SK-N-SH (cell line): Measurements from ENCODE around the gene SEPHS2. TPM values are rescaled to one million over a fixed set of nuclear protein-coding genes. Genes with fewer than 3 reads are reported as not detected.
A peak's percentile ranks its signal among the peaks of the same experiment; 100 is the strongest.

Experiments
- CTCF ChIA-PET: fragments of 300-600, 350-600 bp; formaldehyde crosslinking; extraction: SDS; loops from one replicate; lab custom pipeline; 2021; lab: Yijun Ruan, JAX
- POLR2A ChIA-PET: fragments of 350-600 bp; sonication (Branson Sonifier 250); formaldehyde crosslinking; extraction: SDS; loops from one replicate; lab custom pipeline; 2020; ENCODE audit warnings: antibody characterized with exemption, inconsistent platforms; lab: Yijun Ruan, JAX
- DNase-seq: peaks from one replicate; pipeline ENCODE4 v3.0.0; 2012
- H2AFZ ChIP-seq: fragments of 200-600 bp; sonication (generic); 2 replicates; pipeline ENCODE4 v1.8.1; 2016; ENCODE audit warnings: antibody characterized with exemption, mild to moderate bottlenecking, low read depth
- H3F3A ChIP-seq: fragments of 200-600 bp; sonication (generic); replicated peaks from 2 replicates; pipeline ENCODE3; 2016; ENCODE audit warnings: antibody characterized with exemption, mild to moderate bottlenecking; ENCODE audit not compliant: insufficient read depth
- H3K27ac ChIP-seq, 2 experiments: fragments of 200-500 bp in 1 of 2; fragments of 200-600 bp in 1 of 2; sonication (Bioruptor generic) in 1 of 2; sonication (generic), shearing (Covaris generic) in 1 of 2; 2 replicates each; pipeline versions ENCODE4 v1.5.1 to v1.6.1; 2014 to 2016; ENCODE audit warnings: low read depth in 2 of 2, inconsistent platforms in 1 of 2, low read length in 1 of 2, mild to moderate bottlenecking in 1 of 2, mixed read lengths in 1 of 2
- H3K27me3 ChIP-seq: fragments of 200-600 bp; sonication (generic), shearing (Covaris generic); 2 replicates; pipeline ENCODE4 v1.6.1; 2016; ENCODE audit warnings: mixed run types; ENCODE audit not compliant: insufficient read depth
- H3K36me3 ChIP-seq, 2 experiments: fragments of 200-500 bp in 1 of 2; fragments of 200-600 bp in 1 of 2; sonication (Bioruptor generic) in 1 of 2; sonication (generic) in 1 of 2; replicated peaks in 1 of 2; 2 replicates each; pipeline versions ENCODE3 to v1.5.1; 2014 to 2016; ENCODE audit warnings: low read length in 1 of 2, mild to moderate bottlenecking in 1 of 2; ENCODE audit not compliant: insufficient read depth in 2 of 2, control insufficient read depth in 1 of 2
- H3K4me1 ChIP-seq, 2 experiments: fragments of 200-500 bp in 1 of 2; fragments of 200-600 bp in 1 of 2; sonication (Bioruptor generic) in 1 of 2; sonication (generic), shearing (Covaris generic) in 1 of 2; 2 replicates each; pipeline versions ENCODE4 v1.5.1 to v1.6.1; 2014 to 2016; ENCODE audit warnings: low read depth in 1 of 2, low read length in 1 of 2, mixed run types in 1 of 2; ENCODE audit not compliant: insufficient read depth in 2 of 2, control insufficient read depth in 1 of 2
- H3K4me2 ChIP-seq: fragments of 200-600 bp; sonication (generic), shearing (Covaris generic); 2 replicates; pipeline ENCODE4 v1.6.1; 2017; ENCODE audit warnings: mixed run types
- H3K4me3 ChIP-seq, 2 experiments: fragments of 200-500 bp in 1 of 2; fragments of 200-600 bp in 1 of 2; sonication (Bioruptor generic) in 1 of 2; sonication (generic), shearing (Covaris generic) in 1 of 2; 2 replicates each; pipeline versions ENCODE4 v1.5.1 to v1.8.1; 2014 to 2016; ENCODE audit warnings: low read depth in 2 of 2, inconsistent platforms in 1 of 2, low read length in 1 of 2, mild to moderate bottlenecking in 1 of 2, mixed read lengths in 1 of 2, moderate library complexity in 1 of 2
- H3K79me2 ChIP-seq: fragments of 200-600 bp; sonication (generic); 2 replicates; pipeline ENCODE4 v1.8.1; 2017; ENCODE audit warnings: mild to moderate bottlenecking; ENCODE audit not compliant: insufficient read depth
- H3K9ac ChIP-seq: fragments of 200-600 bp; sonication (generic); 2 replicates; pipeline ENCODE4 v1.6.1; 2017; ENCODE audit warnings: mixed run types
- H3K9me2 ChIP-seq: fragments of 200-600 bp; sonication (generic); 2 replicates; pipeline ENCODE4 v1.6.1; 2017; ENCODE audit warnings: mixed run types
- H3K9me3 ChIP-seq: fragments of 200-600 bp; sonication (generic); 2 replicates; pipeline ENCODE4 v1.6.1; 2017; ENCODE audit warnings: mixed run types, mild to moderate bottlenecking, moderate library complexity
- H4K20me1 ChIP-seq: fragments of 200-600 bp; sonication (generic); 2 replicates; pipeline ENCODE4 v1.6.1; 2017; ENCODE audit warnings: mild to moderate bottlenecking, mixed run types; ENCODE audit not compliant: insufficient read depth
- CHD2 ChIP-seq: fragments of 150-350 bp; IDR thresholded peaks from 2 replicates; pipeline ENCODE4 v1.6.1; 2018; ENCODE audit warnings: low read length; ENCODE audit not compliant: partially characterized antibody
- ELF1 ChIP-seq: IDR thresholded peaks from 2 replicates; pipeline ENCODE4 v1.4.0; 2012
- FOSL2 ChIP-seq: IDR thresholded peaks from 2 replicates; pipeline ENCODE4 v1.4.0; 2012; ENCODE audit warnings: low read depth, mild to moderate bottlenecking, moderate library complexity, borderline replicate concordance
- FOXM1 ChIP-seq: IDR thresholded peaks from 2 replicates; pipeline ENCODE4 v1.4.0; 2012; ENCODE audit warnings: low read depth, mild to moderate bottlenecking
- MEF2A ChIP-seq: IDR thresholded peaks from 2 replicates; pipeline ENCODE4 v1.4.0; 2012; ENCODE audit warnings: low read depth, borderline replicate concordance
- MXI1 ChIP-seq: IDR thresholded peaks from 2 replicates; pipeline ENCODE4 v1.6.1; 2012; ENCODE audit warnings: mild to moderate bottlenecking, low read depth, low read length, improper control_type of control experiment
- NFIC ChIP-seq: IDR thresholded peaks from 2 replicates; pipeline ENCODE4 v1.4.0; 2012; ENCODE audit warnings: borderline replicate concordance
- PBX3 ChIP-seq: IDR thresholded peaks from 2 replicates; pipeline ENCODE4; 2012
- RCOR1 ChIP-seq: fragments of 150-350 bp; IDR thresholded peaks from 2 replicates; pipeline ENCODE4 v1.6.1; 2017; ENCODE audit warnings: antibody characterized with exemption, low read length
- RFX5 ChIP-seq: IDR thresholded peaks from 2 replicates; pipeline ENCODE4 v1.6.1; 2012; ENCODE audit warnings: mild to moderate bottlenecking, improper control_type of control experiment, low read length
- RXRA ChIP-seq: IDR thresholded peaks from 2 replicates; pipeline ENCODE4 v1.4.0; 2012; ENCODE audit warnings: low read depth, mild to moderate bottlenecking, borderline replicate concordance
- SIN3A ChIP-seq: IDR thresholded peaks from 2 replicates; pipeline ENCODE4 v1.6.1; 2012; ENCODE audit warnings: low read depth, mild to moderate bottlenecking, low read length, moderate library complexity, borderline replicate concordance
- SMC3 ChIP-seq: IDR thresholded peaks from 2 replicates; pipeline ENCODE4 v1.6.1; 2012; ENCODE audit warnings: low read depth, low read length, improper control_type of control experiment
- TAF1 ChIP-seq: IDR thresholded peaks from 2 replicates; pipeline ENCODE4 v1.6.1; 2012; ENCODE audit warnings: low read depth, mild to moderate bottlenecking, low read length, moderate library complexity, borderline replicate concordance
- TCF12 ChIP-seq: IDR thresholded peaks from 2 replicates; pipeline ENCODE4 v1.4.0; 2012
- TEAD4 ChIP-seq: IDR thresholded peaks from 2 replicates; pipeline ENCODE4 v1.4.0; 2012; ENCODE audit warnings: mild to moderate bottlenecking, borderline replicate concordance; ENCODE audit not compliant: insufficient read depth
- USF2 ChIP-seq: fragments of 150-350 bp; IDR thresholded peaks from 2 replicates; pipeline ENCODE4 v1.6.1; 2017; ENCODE audit warnings: antibody characterized with exemption, low read length, low read depth, borderline replicate concordance
- YY1 ChIP-seq: IDR thresholded peaks from 2 replicates; pipeline ENCODE4 v1.4.0; 2012; ENCODE audit warnings: low read depth, mild to moderate bottlenecking
- WGBS: methylation state at CpG from one replicate; pipeline ENCODE4 v1.1.6; 2017; ENCODE audit warnings: low lambda C conversion rate; 5-methylcytosine and 5-hydroxymethylcytosine counted together
- polyA plus RNA-seq, 3 experiments: library from polyadenylated mRNA; depleted of rRNA; stranded (reverse); fragments of >200 nt; gene quantifications; 2 replicates each; pipeline ENCODE4 v1.2.3, GENCODE V29; 2012
- TF ChIP-seq, protein P1 (sequence below): fragments of 150-350 bp; IDR thresholded peaks from 2 replicates; pipeline ENCODE4 v1.6.1; 2016; ENCODE audit warnings: mild to moderate bottlenecking, low read depth, low read length

SEPHS2 gene
- polyA plus RNA-seq, 1 of the 3 experiments (the other 2 are of a cell fraction): 30.8 TPM

DNA sequence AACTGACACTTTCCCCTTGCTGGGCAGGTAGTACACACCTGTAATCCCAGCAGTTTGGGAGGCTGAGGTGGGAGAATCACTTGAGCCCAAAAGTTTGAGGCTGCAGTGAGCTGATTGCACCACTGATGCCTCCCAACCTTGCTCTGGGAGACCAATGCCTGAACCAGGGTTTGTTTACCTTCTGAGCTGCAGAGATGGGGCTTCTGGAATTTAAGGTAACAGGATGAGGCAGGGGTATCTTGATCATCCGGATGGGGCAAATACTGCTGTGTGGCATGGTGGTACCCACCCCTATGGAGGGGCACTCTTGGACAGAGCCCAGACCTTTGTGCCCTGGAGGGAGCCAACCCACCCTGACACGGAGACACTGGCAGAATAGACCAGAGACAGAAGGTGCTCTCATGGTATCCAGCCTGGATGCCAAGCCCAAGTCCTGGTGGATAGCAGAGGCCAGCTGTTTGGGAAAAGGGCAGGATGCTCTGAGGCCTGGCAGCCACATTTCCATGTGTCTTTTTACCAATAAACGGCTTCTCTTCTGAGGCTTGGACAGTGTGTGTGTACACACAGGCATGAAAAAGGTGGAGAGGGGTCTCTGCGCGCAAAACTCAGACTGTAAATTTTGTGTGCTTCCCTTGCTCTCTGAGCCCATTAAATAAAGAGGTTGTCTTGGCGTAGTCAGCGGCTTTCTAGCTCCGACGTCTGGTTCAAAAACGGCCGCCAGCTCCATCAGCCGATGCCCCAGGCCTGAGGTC lies 46.1 kb downstream of the SEPHS2 start:
- TF ChIP-seq MXI1: no peak
- TF ChIP-seq ELF1: no peak
- no peak for TF ChIP-seq NFIC
- TF ChIP-seq, protein P1, sequence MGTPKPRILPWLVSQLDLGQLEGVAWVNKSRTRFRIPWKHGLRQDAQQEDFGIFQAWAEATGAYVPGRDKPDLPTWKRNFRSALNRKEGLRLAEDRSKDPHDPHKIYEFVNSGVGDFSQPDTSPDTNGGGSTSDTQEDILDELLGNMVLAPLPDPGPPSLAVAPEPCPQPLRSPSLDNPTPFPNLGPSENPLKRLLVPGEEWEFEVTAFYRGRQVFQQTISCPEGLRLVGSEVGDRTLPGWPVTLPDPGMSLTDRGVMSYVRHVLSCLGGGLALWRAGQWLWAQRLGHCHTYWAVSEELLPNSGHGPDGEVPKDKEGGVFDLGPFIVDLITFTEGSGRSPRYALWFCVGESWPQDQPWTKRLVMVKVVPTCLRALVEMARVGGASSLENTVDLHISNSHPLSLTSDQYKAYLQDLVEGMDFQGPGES: no peak
- TF ChIP-seq SMC3: no peak
- TF ChIP-seq FOXM1: no peak
- TF ChIP-seq TCF12: no peak
- no peak for TF ChIP-seq USF2
- no peak for TF ChIP-seq RCOR1
- no peak for TF ChIP-seq SIN3A
- TF ChIP-seq TEAD4: no peak
- TF ChIP-seq, all 33 proteins: peak for 0
- H2AFZ ChIP-seq: peak overlapping the region; percentile 99; the same call in 1 of the 2 replicates
- H3K4me2 ChIP-seq: peak overlapping the region; percentile 80
- CTCF ChIA-PET: interaction anchor here (3.7 kb wide), 1 partner anchor 10 kb away, joined by 38 read pairs; the partner anchor contains the start of gene ZNF771
- 18% methylated on average over 11 of the region's 12 CpGs for WGBS
- peak overlapping the region; percentile 54 to 66 for H3K4me3 ChIP-seq
- H3K9me2 ChIP-seq: no peaks in the 10 kb centered on the region
- H3K36me3 ChIP-seq: peaks cover 5 to 18% of the 10 kb centered on the region in 2 experiments
- H3F3A ChIP-seq: peaks cover 33% of the 10 kb centered on the region
- DNase-seq: peak; percentile 60
- peak overlapping the region; percentile 89 to 97 for H3K27ac ChIP-seq
- POLR2A ChIA-PET: interaction anchor here (0.5 to 1.6 kb wide), 5 partner anchors 10 to 1031 kb away, joined by 3 to 8 read pairs (median 4); partner anchors contain the start of genes SEPTIN1 and TBC1D10B
- peak overlapping the region; percentile 75 for H3K9ac ChIP-seq
- H3K4me1 ChIP-seq: peaks cover 7 to 14% of the 10 kb centered on the region in 2 experiments; a peak in 2 of 4 replicates
- H4K20me1 ChIP-seq: no peaks in the 10 kb centered on the region
- H3K79me2 ChIP-seq: peaks cover 25% of the 10 kb centered on the region
- no peaks in the 10 kb centered on the region for H3K9me3 ChIP-seq
- H3K27me3 ChIP-seq: no peaks in the 10 kb centered on the region

DNA sequence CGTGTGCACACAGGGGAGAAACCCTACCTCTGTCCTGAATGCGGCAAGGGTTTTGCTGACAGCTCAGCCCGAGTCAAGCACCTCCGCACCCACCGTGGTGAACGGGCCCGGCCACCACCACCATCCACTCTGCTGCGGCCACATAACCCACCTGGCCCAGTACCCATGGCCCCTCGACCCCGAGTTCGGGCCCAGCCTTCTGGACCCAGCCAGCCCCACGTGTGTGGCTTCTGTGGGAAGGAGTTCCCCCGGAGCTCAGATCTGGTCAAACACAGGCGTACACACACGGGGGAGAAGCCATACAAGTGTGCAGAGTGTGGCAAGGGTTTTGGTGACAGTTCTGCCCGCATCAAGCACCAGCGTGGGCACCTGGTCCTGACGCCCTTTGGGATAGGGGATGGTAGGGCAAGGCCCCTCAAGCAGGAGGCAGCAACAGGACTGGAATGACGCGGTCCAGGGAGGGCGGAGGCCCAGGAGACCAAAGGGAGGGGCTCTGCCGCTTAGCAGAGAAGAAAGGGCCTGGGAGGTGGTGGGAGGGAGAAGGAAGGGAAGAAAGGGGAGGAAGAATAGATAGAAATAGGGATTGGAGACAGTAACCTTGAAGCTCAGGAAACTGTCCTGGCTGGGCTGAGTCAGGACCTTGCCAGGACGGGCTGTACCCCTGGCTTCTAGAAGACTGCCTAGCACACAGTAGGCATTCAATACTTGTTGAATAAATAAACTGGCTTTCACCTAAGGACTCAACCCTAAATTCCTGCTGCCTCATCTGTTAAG lies 46.8 kb downstream of the SEPHS2 start:
- H3K4me1 ChIP-seq: peaks cover 10 to 18% of the 10 kb centered on the region in 2 experiments; a peak in 2 of 4 replicates
- TF ChIP-seq RXRA (no peak), CHD2 (no peak), YY1 (no peak), FOSL2 (no peak), RFX5 (no peak), USF2 (no peak), MEF2A (no peak), PBX3 (no peak), TAF1 (no peak)
- TF ChIP-seq, protein P1: no peak

More for the DNA sequence above, 46.8 kb downstream of the SEPHS2 start:
- ChIA-PET POLR2A (interaction anchor here (0.8 to 1.6 kb wide), 4 partner anchors 9 to 28 kb away, joined by 4 to 8 read pairs (median 6); partner anchors contain the start of genes SEPTIN1, TBC1D10B and ZNF771), CTCF (interaction anchor here (0.7 to 3.7 kb wide), 2 partner anchors 11 to 20 kb away, joined by 3 to 38 read pairs; partner anchors contain the start of gene ZNF771)
- no peaks in the 10 kb centered on the region for H3K9me2 ChIP-seq
- no peak overlapping the region for H3K9ac ChIP-seq
- H3K27me3 ChIP-seq: no peaks in the 10 kb centered on the region
- H3K4me3 ChIP-seq: no peak overlapping the region
- no peak overlapping the region for H2AFZ ChIP-seq
- H3F3A ChIP-seq: peaks cover 40% of the 10 kb centered on the region
- peaks cover 5 to 18% of the 10 kb centered on the region in 2 experiments for H3K36me3 ChIP-seq
- H3K9me3 ChIP-seq: no peaks in the 10 kb centered on the region
- 85% methylated on average over 15 of the region's 23 CpGs for WGBS
- no peak overlapping the region for H3K4me2 ChIP-seq
- no peaks in the 10 kb centered on the region for H4K20me1 ChIP-seq
- peaks cover 25% of the 10 kb centered on the region for H3K79me2 ChIP-seq
- no peak for DNase-seq
- H3K27ac ChIP-seq: peak overlapping the region; percentile 89 to 97
